Dedifferentiated amniotic fluid mesenchymal stem cell (primary cell): ENCODE results near the gene DDX3X.

Source experiments
- DNase-seq: peaks from one replicate; pipeline ENCODE4 v3.0.0-alpha.2; 2016; ENCODE audit errors: extremely low spot score

The DDX3X gene

GRCh38 chrX:41412261-41413081 is 78.5 kb downstream of the DDX3X start:
- DNase-seq, result no peak
